Esophagus muscularis mucosa (tissue), 4 donors: ENCODE measurements around the gene PCBP3.
"Not testable (repeated sequence)": the region's sequence is repeated elsewhere in the genome, so short reads cannot be mapped to it uniquely, and the experiment has no call there.

Source experiments
- CTCF ChIP-seq, 3 experiments: fragments of 200-600 bp in 2 of 3; fragments of 450-650 bp in 1 of 3; sonication (generic) in 2 of 3; IDR thresholded peaks; one replicate each; pipeline ENCODE4 v1.5.1; 2017 to 2019; ENCODE audit warnings: antibody characterized with exemption in 3 of 3, mild to moderate bottlenecking in 2 of 3, moderate library complexity in 1 of 3
- EP300 ChIP-seq: sonication (generic); formaldehyde crosslinking; IDR thresholded peaks from one replicate; pipeline ENCODE4 v1.6.1; 2017; ENCODE audit warnings: antibody characterized with exemption
- POLR2A ChIP-seq: fragments of 450-650 bp; IDR thresholded peaks from one replicate; pipeline ENCODE4 v1.6.1; 2017; ENCODE audit warnings: antibody characterized with exemption, moderate library complexity, mild to moderate bottlenecking, low read depth
- POLR2AphosphoS5 ChIP-seq, 2 donors: sonication (generic); formaldehyde crosslinking; IDR thresholded peaks; one replicate each; pipeline ENCODE4 v1.6.1; 2017; ENCODE audit warnings: antibody characterized with exemption in 2 of 2

GRCh38 chr21:45656114-45656513 lies 12.6 kb downstream of the PCBP3 start:
- TF ChIP-seq CTCF (IDR thresholded peaks at IDR 0.05); POLR2A; POLR2AphosphoS5 (IDR thresholded peaks at IDR 0.05); EP300: not testable (repeated sequence)
